LNCaP clone FGC (cell line): ENCODE results near the gene CFDP1.

Experiments used
- DNase-seq: peaks from one replicate; pipeline ENCODE4 v3.0.0-alpha.2; 2011; ENCODE audit warnings: low read depth
- H3K4me3 ChIP-seq: 2 replicates; pipeline ENCODE4 v1.5.1; 2011; ENCODE audit warnings: mild to moderate bottlenecking, low read depth, low read length, control low read depth
- TF ChIP-seq, protein P1 (sequence below): IDR thresholded peaks from 2 replicates; pipeline ENCODE4 v1.5.1; 2012; ENCODE audit warnings: mild to moderate bottlenecking; ENCODE audit not compliant: control insufficient read depth, insufficient read depth; ENCODE audit errors: extremely low read depth

CFDP1 gene

GRCh38 chr16:75421820-75422126 lies 11.5 kb downstream of the CFDP1 start:
- TF ChIP-seq, protein P1, sequence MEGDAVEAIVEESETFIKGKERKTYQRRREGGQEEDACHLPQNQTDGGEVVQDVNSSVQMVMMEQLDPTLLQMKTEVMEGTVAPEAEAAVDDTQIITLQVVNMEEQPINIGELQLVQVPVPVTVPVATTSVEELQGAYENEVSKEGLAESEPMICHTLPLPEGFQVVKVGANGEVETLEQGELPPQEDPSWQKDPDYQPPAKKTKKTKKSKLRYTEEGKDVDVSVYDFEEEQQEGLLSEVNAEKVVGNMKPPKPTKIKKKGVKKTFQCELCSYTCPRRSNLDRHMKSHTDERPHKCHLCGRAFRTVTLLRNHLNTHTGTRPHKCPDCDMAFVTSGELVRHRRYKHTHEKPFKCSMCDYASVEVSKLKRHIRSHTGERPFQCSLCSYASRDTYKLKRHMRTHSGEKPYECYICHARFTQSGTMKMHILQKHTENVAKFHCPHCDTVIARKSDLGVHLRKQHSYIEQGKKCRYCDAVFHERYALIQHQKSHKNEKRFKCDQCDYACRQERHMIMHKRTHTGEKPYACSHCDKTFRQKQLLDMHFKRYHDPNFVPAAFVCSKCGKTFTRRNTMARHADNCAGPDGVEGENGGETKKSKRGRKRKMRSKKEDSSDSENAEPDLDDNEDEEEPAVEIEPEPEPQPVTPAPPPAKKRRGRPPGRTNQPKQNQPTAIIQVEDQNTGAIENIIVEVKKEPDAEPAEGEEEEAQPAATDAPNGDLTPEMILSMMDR: no peak
- no peak for DNase-seq
- H3K4me3 ChIP-seq: no peak overlapping the region

GRCh38 chr16:75420987-75421819 lies 12.1 kb downstream of the CFDP1 start:
- no peak overlapping the region for H3K4me3 ChIP-seq
- TF ChIP-seq, protein P1: no peak
- no peak for DNase-seq

DNA sequence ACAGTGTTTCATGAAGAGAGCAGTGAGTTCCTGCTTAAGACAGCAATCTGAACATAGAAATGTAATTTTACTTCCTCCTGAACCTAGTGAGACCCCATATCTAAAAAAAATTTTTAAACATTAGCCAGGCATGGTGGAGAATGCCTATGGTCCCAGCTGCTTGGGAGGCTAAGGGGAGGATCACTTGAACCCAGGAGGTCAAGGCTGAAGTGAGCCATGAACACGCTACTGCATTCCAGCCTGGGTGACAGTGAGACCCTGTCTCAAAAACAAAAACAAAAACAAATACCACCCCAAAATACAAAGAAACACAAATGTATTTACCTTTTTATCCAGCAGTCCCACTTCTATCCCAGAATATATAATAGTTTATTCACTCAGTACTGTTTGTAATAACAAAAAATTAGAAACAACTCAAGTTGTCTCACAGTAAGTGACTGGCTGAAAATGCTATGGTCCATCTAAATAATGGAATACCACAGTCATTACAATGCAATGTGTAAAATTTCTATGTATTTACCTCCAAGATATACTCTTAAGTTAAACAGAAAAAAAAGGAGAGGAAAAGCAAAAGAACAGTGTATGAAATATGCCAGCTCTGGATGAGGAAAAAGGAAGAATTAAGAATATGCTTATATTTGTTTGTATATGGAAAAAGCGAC lies 16.3 kb downstream of the CFDP1 start:
- no peak for DNase-seq
- H3K4me3 ChIP-seq: no peak overlapping the region
- TF ChIP-seq, protein P1: no peak

DNA sequence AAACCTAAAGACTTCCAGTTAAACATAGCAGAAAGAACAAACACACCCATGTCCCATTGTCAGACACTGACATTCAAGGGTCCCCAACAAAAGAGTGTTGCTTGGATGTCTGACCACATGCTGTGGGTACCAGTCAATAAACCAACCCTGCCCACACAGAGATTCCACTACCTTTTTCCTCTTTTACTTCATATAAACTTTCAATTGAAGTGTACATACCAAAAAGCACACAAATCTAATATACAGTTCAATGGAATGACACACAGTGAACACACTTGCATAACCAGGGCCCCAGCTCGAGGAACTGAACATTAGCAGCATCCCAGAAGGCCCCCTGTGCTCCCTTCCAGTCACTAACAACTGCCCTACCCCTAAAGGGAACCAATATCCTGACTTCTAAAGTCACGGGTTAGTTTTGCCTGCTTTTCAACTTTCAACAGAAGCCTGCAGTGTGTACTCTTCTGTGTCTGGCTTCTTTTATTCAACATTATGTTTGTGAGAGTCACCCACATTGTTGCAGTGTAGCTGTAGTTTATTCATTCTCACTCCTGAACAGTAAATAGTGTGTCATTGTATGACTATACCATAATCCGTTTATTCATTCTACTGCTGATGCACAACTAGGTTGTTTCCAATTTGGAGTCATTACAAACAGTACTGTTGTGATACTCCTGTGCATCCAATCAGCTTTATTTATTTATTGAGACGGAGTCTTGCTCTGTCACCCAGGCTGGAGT lies 18.0 kb downstream of the CFDP1 start:
- no peak for DNase-seq
- TF ChIP-seq, protein P1: no peak
- no peak overlapping the region for H3K4me3 ChIP-seq

GRCh38 chr16:75413951-75414350 lies 19.4 kb downstream of the CFDP1 start:
- H3K4me3 ChIP-seq: no peak overlapping the region
- TF ChIP-seq, protein P1: no peak
- DNase-seq: no peak

- H3K4me3 ChIP-seq: no peak overlapping the region
- DNase-seq: no peak
- TF ChIP-seq, protein P1: no peak
These were observed 26.4 kb downstream of the CFDP1 start for GRCh38 chr16:75406943-75407342.
